ENCODE measurements around the gene ARFRP1.

ARFRP1 gene

GRCh38 chr20:63752411-63753101 lies 44.8 kb upstream of the ARFRP1 start:
- DNase-seq, result no peak
- Histone ChIP-seq H4K5ac (ENCODE audit: low read length) (no peak overlapping the region), H3K9ac (ENCODE audit: low read length) (no peak overlapping the region), H3K4me2 (ENCODE audit: low read length) (no peak overlapping the region), H3K4me3 (ENCODE audit: low read length) (no peak overlapping the region), H3K4ac (ENCODE audit: low read depth, low read length) (no peak overlapping the region), H3K79me2 (ENCODE audit: control insufficient read depth, insufficient read depth, low read length) (no peaks in the 10 kb centered on the region), H4K8ac (ENCODE audit: low read depth, low read length) (no peak overlapping the region), H2BK120ac (ENCODE audit: low read depth, low read length) (no peak overlapping the region), H3K23ac (ENCODE audit: low read length) (no peak overlapping the region), H3K27me3 (ENCODE audit: insufficient read depth, low read length, poor library complexity) (no peaks in the 10 kb centered on the region), H3K27ac (ENCODE audit: low read depth, low read length) (no peak overlapping the region), H3K4me1 (ENCODE audit: control insufficient read depth, low read depth, low read length) (no peaks in the 10 kb centered on the region), H3K56ac (ENCODE audit: low read length) (no peak overlapping the region), H3K36me3 (ENCODE audit: control insufficient read depth, insufficient read depth, low read length) (no peaks in the 10 kb centered on the region), H3K79me1 (ENCODE audit: low read length) (no peaks in the 10 kb centered on the region), H2BK15ac (replicated peaks; ENCODE audit: low read depth) (no peak overlapping the region), H2BK5ac (ENCODE audit: low read length) (no peak overlapping the region), H3K18ac (ENCODE audit: low read length) (no peak overlapping the region), H2AK5ac (ENCODE audit: low read length) (no peak overlapping the region)
- WGBS (ENCODE audit: extremely low coverage, insufficient coverage, low lambda C conversion rate), result no CpG with 5 or more reads among the region's 50 CpGs

GRCh38 chr20:63751471-63752271 lies 43.9 kb upstream of the ARFRP1 start:
- no peak overlapping the region for H3K4me3 ChIP-seq (ENCODE audit: low read length)
- H3K9ac ChIP-seq (ENCODE audit: low read length), result no peak overlapping the region
- H3K4me2 ChIP-seq (ENCODE audit: low read length), result no peak overlapping the region
- no peak for DNase-seq
- no peak overlapping the region for H2BK5ac ChIP-seq (ENCODE audit: low read length)
- H4K5ac ChIP-seq (ENCODE audit: low read length), result no peak overlapping the region
- no peak overlapping the region for H3K18ac ChIP-seq (ENCODE audit: low read length)
- no peak overlapping the region for H3K4ac ChIP-seq (ENCODE audit: low read depth, low read length)
- no peak overlapping the region for H2AK5ac ChIP-seq (ENCODE audit: low read length)
- peak overlapping the region; percentile 73 for H3K56ac ChIP-seq (ENCODE audit: low read length)
- no peaks in the 10 kb centered on the region for H3K79me1 ChIP-seq (ENCODE audit: low read length)
- no peaks in the 10 kb centered on the region for H3K27me3 ChIP-seq (ENCODE audit: insufficient read depth, low read length, poor library complexity)
- H2BK15ac ChIP-seq (replicated peaks; ENCODE audit: low read depth), result no peak overlapping the region
- H3K23ac ChIP-seq (ENCODE audit: low read length), result no peak overlapping the region
- WGBS (ENCODE audit: extremely low coverage, insufficient coverage, low lambda C conversion rate), result no CpG with 5 or more reads among the region's 45 CpGs
- no peaks in the 10 kb centered on the region for H3K36me3 ChIP-seq (ENCODE audit: control insufficient read depth, insufficient read depth, low read length)
- peak overlapping the region; percentile 2 for H3K27ac ChIP-seq (ENCODE audit: low read depth, low read length)
- H3K4me1 ChIP-seq (ENCODE audit: control insufficient read depth, low read depth, low read length), result no peaks in the 10 kb centered on the region
- no peak overlapping the region for H2BK120ac ChIP-seq (ENCODE audit: low read depth, low read length)
- no peaks in the 10 kb centered on the region for H3K79me2 ChIP-seq (ENCODE audit: control insufficient read depth, insufficient read depth, low read length)
- no peak overlapping the region for H4K8ac ChIP-seq (ENCODE audit: low read depth, low read length)

GRCh38 chr20:63750807-63751470 lies 43.2 kb upstream of the ARFRP1 start:
- Histone ChIP-seq H3K4me3 (ENCODE audit: low read length) (no peak overlapping the region), H2BK15ac (replicated peaks; ENCODE audit: low read depth) (no peak overlapping the region), H2AK5ac (ENCODE audit: low read length) (no peak overlapping the region), H3K18ac (ENCODE audit: low read length) (no peak overlapping the region), H3K79me2 (ENCODE audit: control insufficient read depth, insufficient read depth, low read length) (no peaks in the 10 kb centered on the region), H3K4ac (ENCODE audit: low read depth, low read length) (no peak overlapping the region), H3K56ac (ENCODE audit: low read length) (peak overlapping the region; percentile 73), H3K79me1 (ENCODE audit: low read length) (no peaks in the 10 kb centered on the region), H3K4me1 (ENCODE audit: control insufficient read depth, low read depth, low read length) (no peaks in the 10 kb centered on the region), H3K36me3 (ENCODE audit: control insufficient read depth, insufficient read depth, low read length) (no peaks in the 10 kb centered on the region), H4K5ac (ENCODE audit: low read length) (no peak overlapping the region), H2BK120ac (ENCODE audit: low read depth, low read length) (no peak overlapping the region), H3K27me3 (ENCODE audit: insufficient read depth, low read length, poor library complexity) (no peaks in the 10 kb centered on the region), H3K4me2 (ENCODE audit: low read length) (no peak overlapping the region), H3K9ac (ENCODE audit: low read length) (no peak overlapping the region), H4K8ac (ENCODE audit: low read depth, low read length) (no peak overlapping the region), H3K27ac (ENCODE audit: low read depth, low read length) (peak overlapping the region; percentile 2), H2BK5ac (ENCODE audit: low read length) (no peak overlapping the region), H3K23ac (ENCODE audit: low read length) (no peak overlapping the region)
- WGBS (ENCODE audit: extremely low coverage, insufficient coverage, low lambda C conversion rate), result no CpG with 5 or more reads among the region's 26 CpGs
- no peak for DNase-seq

- WGBS (ENCODE audit: extremely low coverage, insufficient coverage, low lambda C conversion rate), result no CpG with 5 or more reads among the region's 16 CpGs
- no peak overlapping the region for H3K56ac ChIP-seq (ENCODE audit: low read length)
These were observed 42.1 kb upstream of the ARFRP1 start for GRCh38 chr20:63749597-63750508.

GRCh38 chr20:63748934-63749270 lies 41.1 kb upstream of the ARFRP1 start:
- Histone ChIP-seq H3K56ac (ENCODE audit: low read length) (no peak overlapping the region), H2BK15ac (replicated peaks; ENCODE audit: low read depth) (no peak overlapping the region), H2BK5ac (ENCODE audit: low read length) (no peak overlapping the region), H3K79me1 (ENCODE audit: low read length) (no peaks in the 10 kb centered on the region), H3K36me3 (ENCODE audit: control insufficient read depth, insufficient read depth, low read length) (no peaks in the 10 kb centered on the region), H3K4me2 (ENCODE audit: low read length) (no peak overlapping the region), H4K5ac (ENCODE audit: low read length) (no peak overlapping the region), H3K18ac (ENCODE audit: low read length) (no peak overlapping the region), H3K4me3 (ENCODE audit: low read length) (no peak overlapping the region), H4K8ac (ENCODE audit: low read depth, low read length) (no peak overlapping the region), H3K4ac (ENCODE audit: low read depth, low read length) (no peak overlapping the region), H3K23ac (ENCODE audit: low read length) (no peak overlapping the region), H3K79me2 (ENCODE audit: control insufficient read depth, insufficient read depth, low read length) (no peaks in the 10 kb centered on the region), H3K27ac (ENCODE audit: low read depth, low read length) (no peak overlapping the region), H3K27me3 (ENCODE audit: insufficient read depth, low read length, poor library complexity) (no peaks in the 10 kb centered on the region), H3K4me1 (ENCODE audit: control insufficient read depth, low read depth, low read length) (no peaks in the 10 kb centered on the region), H2AK5ac (ENCODE audit: low read length) (no peak overlapping the region), H2BK120ac (ENCODE audit: low read depth, low read length) (no peak overlapping the region), H3K9ac (ENCODE audit: low read length) (no peak overlapping the region)
- DNase-seq, result no peak
- no CpG with 5 or more reads among the region's 11 CpGs for WGBS (ENCODE audit: extremely low coverage, insufficient coverage, low lambda C conversion rate)

More at GRCh38 chr20:63749597-63750508, 42.1 kb upstream of the ARFRP1 start:
- H3K27me3 ChIP-seq (ENCODE audit: insufficient read depth, low read length, poor library complexity), result no peaks in the 10 kb centered on the region
- no peak overlapping the region for H3K9ac ChIP-seq (ENCODE audit: low read length)
- no peaks in the 10 kb centered on the region for H3K79me1 ChIP-seq (ENCODE audit: low read length)
- H3K4me2 ChIP-seq (ENCODE audit: low read length), result no peak overlapping the region
- no peak overlapping the region for H3K18ac ChIP-seq (ENCODE audit: low read length)
- no peak overlapping the region for H2BK15ac ChIP-seq (replicated peaks; ENCODE audit: low read depth)
- no peak overlapping the region for H4K5ac ChIP-seq (ENCODE audit: low read length)
- no peak overlapping the region for H4K8ac ChIP-seq (ENCODE audit: low read depth, low read length)
- H3K27ac ChIP-seq (ENCODE audit: low read depth, low read length), result no peak overlapping the region
- no peak overlapping the region for H3K4ac ChIP-seq (ENCODE audit: low read depth, low read length)
- no peak overlapping the region for H2BK5ac ChIP-seq (ENCODE audit: low read length)
- no peak overlapping the region for H3K4me3 ChIP-seq (ENCODE audit: low read length)
- no peaks in the 10 kb centered on the region for H3K36me3 ChIP-seq (ENCODE audit: control insufficient read depth, insufficient read depth, low read length)
- DNase-seq, result no peak
- H2BK120ac ChIP-seq (ENCODE audit: low read depth, low read length), result no peak overlapping the region
- H2AK5ac ChIP-seq (ENCODE audit: low read length), result no peak overlapping the region
- no peak overlapping the region for H3K23ac ChIP-seq (ENCODE audit: low read length)
- no peaks in the 10 kb centered on the region for H3K79me2 ChIP-seq (ENCODE audit: control insufficient read depth, insufficient read depth, low read length)
- H3K4me1 ChIP-seq (ENCODE audit: control insufficient read depth, low read depth, low read length), result no peaks in the 10 kb centered on the region
